GM19043 (cell line): ENCODE results near the gene HECW1.
"Not testable (repeated sequence)": the region's sequence is repeated elsewhere in the genome, so short reads cannot be mapped to it uniquely, and the experiment has no call there.

Experiments
- ATAC-seq: cut with Tn5 transposase; IDR thresholded peaks from one replicate; pipeline ENCODE4 v1.9.1; 2021; ENCODE audit warnings: low read depth; ENCODE audit not compliant: unreplicated experiment

HECW1 gene

GRCh38 chr7:43485580-43485979, 373.1 kb downstream of the HECW1 start:
- no peak for ATAC-seq

DNA sequence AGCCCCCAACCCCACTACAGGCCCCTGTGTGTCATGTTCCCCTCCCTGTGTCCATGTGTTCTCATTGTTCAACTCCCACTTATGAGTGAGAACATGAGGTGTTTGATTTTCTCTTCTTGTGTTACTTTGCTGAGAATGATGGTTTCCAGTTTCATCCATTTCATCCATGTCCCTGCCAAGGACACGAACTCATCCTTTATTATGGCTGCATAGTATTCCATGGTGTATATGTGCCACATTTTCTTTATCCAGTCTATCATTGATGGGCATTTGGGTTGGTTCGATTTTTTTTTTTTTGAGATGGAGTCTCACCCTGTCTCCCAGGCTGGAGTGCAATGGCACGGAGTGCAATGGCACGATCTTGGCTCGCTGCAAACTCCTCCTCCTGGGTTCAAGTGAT, 373.6 kb downstream of the HECW1 start:
- not testable (repeated sequence) for ATAC-seq

- ATAC-seq, result no peak
Measured at GRCh38 chr7:43486634-43487033, 374.2 kb downstream of the HECW1 start.

- ATAC-seq, result no peak
Measured at GRCh38 chr7:43487731-43488073, 375.3 kb downstream of the HECW1 start.

GRCh38 chr7:43489257-43489656, 376.8 kb downstream of the HECW1 start:
- ATAC-seq, result no peak

DNA sequence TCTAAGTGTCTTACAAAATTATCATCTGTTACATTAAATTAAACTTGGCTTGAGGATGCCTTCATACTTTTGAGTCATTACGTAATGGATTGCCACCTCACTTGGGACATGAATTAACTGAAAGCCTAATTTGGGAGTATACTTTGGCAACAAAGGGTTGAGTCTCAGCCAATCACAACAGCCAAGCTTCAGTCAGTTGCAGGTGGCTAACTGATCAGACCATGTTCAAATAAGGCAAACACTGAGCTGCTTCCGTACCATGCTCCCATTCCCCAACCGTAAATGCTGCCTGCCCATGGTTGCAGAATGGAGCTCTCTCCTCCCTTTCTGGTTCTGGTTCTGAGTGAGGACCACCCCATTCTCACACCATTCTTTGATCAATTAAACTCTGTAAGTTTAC, 377.6 kb downstream of the HECW1 start:
- ATAC-seq, result no peak

DNA sequence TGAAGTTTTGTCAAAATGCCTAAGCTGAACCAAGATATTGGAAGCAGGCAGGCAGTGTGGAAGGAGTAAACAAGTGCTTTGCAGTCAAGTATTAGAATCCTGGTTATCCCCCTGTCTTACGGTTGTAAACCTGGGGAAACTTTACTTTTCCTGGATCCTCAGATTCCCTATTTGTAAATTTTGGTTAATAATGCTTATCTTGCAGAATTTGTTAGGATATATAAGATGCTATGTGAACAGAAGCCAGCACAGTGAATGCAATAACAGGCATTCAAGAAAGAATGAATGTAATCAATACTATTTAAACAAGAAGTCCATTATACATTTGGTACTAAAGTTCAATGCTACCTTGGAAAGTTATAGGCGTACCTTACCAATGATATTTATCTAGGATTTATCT, 378.7 kb downstream of the HECW1 start:
- ATAC-seq, result no peak

- ATAC-seq, result no peak
Measured at GRCh38 chr7:43491984-43492383, 379.5 kb downstream of the HECW1 start.

DNA sequence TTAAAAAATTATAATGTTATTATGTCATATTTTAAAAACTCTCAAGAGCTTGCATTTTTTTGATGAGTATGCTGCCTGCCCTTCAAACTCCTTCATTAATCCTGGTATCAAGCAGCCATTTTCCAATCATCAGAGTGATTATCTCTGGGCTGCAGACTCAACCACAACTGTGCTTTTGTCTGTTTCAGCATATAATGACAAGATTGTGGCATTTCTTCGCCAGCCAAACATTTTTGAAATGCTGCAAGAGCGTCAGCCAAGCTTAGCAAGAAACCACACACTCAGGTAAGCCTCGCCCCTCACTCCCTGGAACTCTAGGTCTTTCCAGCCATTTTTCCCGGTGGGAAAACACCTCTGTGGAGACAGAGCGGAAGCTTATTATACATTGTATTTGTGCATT, 380.4 kb downstream of the HECW1 start:
- no peak for ATAC-seq

GRCh38 chr7:43495572-43495971, 383.1 kb downstream of the HECW1 start:
- ATAC-seq, result no peak

GRCh38 chr7:43496596-43496995, 384.1 kb downstream of the HECW1 start:
- ATAC-seq, result no peak

DNA sequence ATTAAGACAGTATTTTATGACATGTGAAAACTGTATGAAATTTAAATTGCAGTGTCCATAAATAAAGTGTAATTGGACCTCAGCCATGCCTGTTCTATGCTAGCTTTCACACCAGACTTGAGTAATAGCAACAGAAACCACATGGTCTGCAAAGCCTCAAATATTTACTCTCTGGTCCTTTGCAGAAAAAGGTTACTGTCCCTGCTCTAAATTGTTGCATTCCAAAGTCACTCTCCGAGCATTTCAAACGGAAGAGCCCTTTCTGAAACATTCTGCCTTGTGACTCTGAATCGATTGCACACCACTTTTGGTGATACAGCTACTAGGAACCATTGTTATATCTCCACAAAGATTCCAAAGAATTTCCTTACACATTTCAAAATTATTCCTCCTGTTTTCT, 389.4 kb downstream of the HECW1 start:
- no peak for ATAC-seq

- ATAC-seq, result no peak
Measured at GRCh38 chr7:43502941-43503340, 390.5 kb downstream of the HECW1 start.

GRCh38 chr7:43505412-43505811, 393.0 kb downstream of the HECW1 start:
- no peak for ATAC-seq

GRCh38 chr7:43506460-43506859, 394.0 kb downstream of the HECW1 start:
- ATAC-seq, result no peak

- ATAC-seq, result no peak
Measured at GRCh38 chr7:43508461-43508860, 396.0 kb downstream of the HECW1 start.

- ATAC-seq, result no peak
Measured at GRCh38 chr7:43509906-43510305, 397.5 kb downstream of the HECW1 start.

DNA sequence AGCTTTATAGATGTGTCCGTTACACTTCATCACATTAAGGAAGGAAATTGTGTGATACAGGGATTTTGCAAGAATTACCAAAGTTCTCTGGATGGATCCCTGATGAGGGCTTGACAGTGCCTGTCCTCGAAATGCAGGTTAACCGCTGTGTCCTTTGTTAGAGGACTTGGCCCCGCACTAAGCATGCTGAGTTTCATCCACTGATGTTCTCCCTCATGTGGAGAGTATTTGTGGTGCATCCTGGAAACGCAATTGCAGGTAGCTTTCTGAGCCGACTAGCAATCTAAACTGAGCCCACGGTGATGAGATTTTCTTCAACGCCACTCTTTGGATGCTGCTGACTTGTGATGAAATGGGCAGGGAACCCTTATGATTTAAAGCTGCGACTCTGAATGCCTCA, 398.6 kb downstream of the HECW1 start:
- no peak for ATAC-seq

DNA sequence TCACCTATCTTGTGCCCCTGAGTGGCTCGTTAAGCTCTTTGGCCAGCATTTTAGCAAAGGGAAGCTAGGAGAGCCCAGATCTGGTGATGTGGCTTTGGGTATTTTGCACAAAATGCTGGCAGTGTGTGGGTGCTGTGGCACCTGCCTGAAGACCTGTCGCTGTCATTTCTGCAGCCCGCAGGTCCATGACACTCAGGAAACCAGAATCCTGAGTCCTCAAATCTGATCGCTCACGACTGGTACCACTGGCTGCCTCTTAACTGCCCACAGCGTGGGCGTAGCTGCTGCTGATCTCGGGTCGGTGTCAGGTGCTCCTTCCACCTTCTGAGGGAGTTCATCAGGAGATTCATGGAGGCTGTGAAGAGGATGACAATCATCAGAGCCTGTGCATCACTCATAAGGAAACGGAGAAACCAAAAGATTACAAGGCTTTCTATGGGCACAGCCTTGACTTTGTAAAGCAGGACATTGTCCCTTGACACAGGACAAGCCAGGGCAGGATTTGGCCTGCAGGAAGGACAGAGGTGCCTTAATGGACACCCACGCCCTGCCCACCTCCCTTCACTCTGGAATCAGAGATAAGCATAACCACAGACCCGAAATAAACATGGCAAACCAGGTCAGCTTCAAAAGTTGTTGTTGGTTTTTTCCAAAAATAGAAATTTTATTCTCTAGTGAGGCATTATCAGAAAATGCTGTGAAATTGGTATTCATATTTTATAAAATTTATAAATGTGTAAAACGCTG, 399.5 kb downstream of the HECW1 start:
- no peak for ATAC-seq

GRCh38 chr7:43513251-43513650, 400.8 kb downstream of the HECW1 start:
- no peak for ATAC-seq

GRCh38 chr7:43516581-43517342, 404.3 kb downstream of the HECW1 start:
- ATAC-seq, result no peak

GRCh38 chr7:43517464-43517863, 405.0 kb downstream of the HECW1 start:
- ATAC-seq, result no peak
